IMR-90 (cell line): ENCODE measurements around the gene HSPD1. TPM values are rescaled to one million over a fixed set of nuclear protein-coding genes. Genes with fewer than 3 reads are reported as not detected.

Source experiments
- ATAC-seq: fragments of 200-7000 bp; cut with Tn5 transposase; 2 replicates; pipeline ENCODE4 v1.9.1; 2020; ENCODE audit warnings: low read depth, mild to moderate bottlenecking, moderate library complexity
- BruUV-seq: library from RNA; stranded (reverse); fragments of 400-500 nt; replicated peaks from 2 replicates; lab custom pipeline; 2021; lab: Mats Ljungman, UMichigan
- CTCF ChIA-PET: fragments of 300-600 bp; formaldehyde crosslinking; extraction: SDS; loops from one replicate; lab custom pipeline; 2021; ENCODE audit warnings: antibody characterized with exemption; lab: Yijun Ruan, JAX
- POLR2A ChIA-PET: fragments of 300-600 bp; sonication (Branson Sonifier 250); formaldehyde crosslinking; loops from one replicate; lab custom pipeline; 2022; ENCODE audit warnings: antibody characterized with exemption; ENCODE audit not compliant: unreplicated experiment; lab: Charles Lee
- DNase-seq: peaks from one replicate; pipeline ENCODE4 v3.0.0; 2013
- H2AFZ ChIP-seq: replicated peaks from 2 replicates; pipeline ENCODE3; 2013; ENCODE audit warnings: low read length, mild to moderate bottlenecking; ENCODE audit not compliant: poor library complexity
- H2AK5ac ChIP-seq: 2 replicates; pipeline ENCODE4 v1.6.1; 2013; ENCODE audit warnings: low read depth, low read length, inconsistent platforms
- H2AK9ac ChIP-seq: replicated peaks from 2 replicates; pipeline ENCODE3; 2013; ENCODE audit warnings: mild to moderate bottlenecking, low read depth, low read length, moderate library complexity; ENCODE audit not compliant: poor library complexity
- H2BK120ac ChIP-seq: 2 replicates; pipeline ENCODE4 v1.6.1; 2013; ENCODE audit warnings: low read depth, low read length, inconsistent platforms
- H2BK15ac ChIP-seq: 3 replicates; pipeline ENCODE4 v1.6.1; 2013; ENCODE audit warnings: low read depth, low read length, inconsistent platforms
- H2BK20ac ChIP-seq: 2 replicates; pipeline ENCODE4 v1.6.1; 2013; ENCODE audit warnings: low read depth, mild to moderate bottlenecking, inconsistent platforms, low read length, moderate library complexity
- H2BK5ac ChIP-seq: 2 replicates; pipeline ENCODE4 v1.6.1; 2013; ENCODE audit warnings: mild to moderate bottlenecking, low read depth, low read length, inconsistent platforms; ENCODE audit not compliant: poor library complexity, severe bottlenecking
- H3K14ac ChIP-seq: replicated peaks from 2 replicates; pipeline ENCODE4 v1.6.1; 2013; ENCODE audit warnings: low read depth, low read length, inconsistent platforms
- H3K18ac ChIP-seq: 2 replicates; pipeline ENCODE4 v1.6.1; 2013; ENCODE audit warnings: low read depth, low read length, control low read depth
- H3K23ac ChIP-seq: 2 replicates; pipeline ENCODE4 v1.6.1; 2013; ENCODE audit warnings: low read depth, low read length, inconsistent platforms
- H3K27ac ChIP-seq: 2 replicates; pipeline ENCODE4 v1.5.1; 2013; ENCODE audit warnings: mild to moderate bottlenecking, control low read depth, low read length; ENCODE audit not compliant: insufficient read depth
- H3K27me3 ChIP-seq: 2 replicates; pipeline ENCODE4 v1.6.1; 2013; ENCODE audit warnings: low read length; ENCODE audit not compliant: control insufficient read depth, insufficient read depth
- H3K36me3 ChIP-seq: 2 replicates; pipeline ENCODE4 v1.6.1; 2013; ENCODE audit warnings: low read length, mixed read lengths; ENCODE audit not compliant: control insufficient read depth, insufficient read depth
- H3K4ac ChIP-seq: 2 replicates; pipeline ENCODE4 v1.6.1; 2013; ENCODE audit warnings: low read depth, low read length, inconsistent platforms
- H3K4me1 ChIP-seq: 2 replicates; pipeline ENCODE4 v1.6.1; 2013; ENCODE audit warnings: low read length, mixed read lengths; ENCODE audit not compliant: control insufficient read depth, insufficient read depth
- H3K4me2 ChIP-seq: 2 replicates; pipeline ENCODE4 v1.6.1; 2013; ENCODE audit warnings: low read depth, mild to moderate bottlenecking, control low read depth, low read length, moderate library complexity
- H3K4me3 ChIP-seq: 2 replicates; pipeline ENCODE4 v1.5.1; 2013; ENCODE audit warnings: low read depth, mild to moderate bottlenecking, control low read depth, low read length, moderate library complexity; ENCODE audit not compliant: insufficient read depth
- H3K56ac ChIP-seq: 2 replicates; pipeline ENCODE4 v1.6.1; 2013; ENCODE audit warnings: low read length, inconsistent platforms; ENCODE audit not compliant: insufficient read depth; ENCODE audit errors: extremely low read depth
- H3K79me1 ChIP-seq, 2 experiments: 2 replicates each; pipeline ENCODE4 v1.6.1; 2013; ENCODE audit warnings: low read length in 2 of 2, inconsistent platforms in 1 of 2, low read depth in 1 of 2
- H3K9ac ChIP-seq: 2 replicates; pipeline ENCODE4 v1.6.1; 2013; ENCODE audit warnings: low read depth, low read length, control low read depth
- H3K9me1 ChIP-seq: 2 replicates; pipeline ENCODE4 v1.6.1; 2013; ENCODE audit warnings: low read length, inconsistent platforms; ENCODE audit not compliant: insufficient read depth
- H3K9me3 ChIP-seq: 2 replicates; pipeline ENCODE4 v1.6.1; 2013; ENCODE audit warnings: low read length; ENCODE audit not compliant: control insufficient read depth, insufficient read depth
- H4K20me1 ChIP-seq: 2 replicates; pipeline ENCODE4 v1.6.1; 2013; ENCODE audit warnings: low read length, inconsistent platforms; ENCODE audit not compliant: insufficient read depth
- H4K5ac ChIP-seq: 2 replicates; pipeline ENCODE4 v1.6.1; 2013; ENCODE audit warnings: mild to moderate bottlenecking, low read depth, low read length, control low read depth
- H4K8ac ChIP-seq, 2 experiments: 2 replicates each; pipeline ENCODE4 v1.6.1; 2013; ENCODE audit warnings: low read depth in 2 of 2, low read length in 2 of 2, control low read depth in 1 of 2, inconsistent platforms in 1 of 2
- H4K91ac ChIP-seq: 2 replicates; pipeline ENCODE4 v1.6.1; 2013; ENCODE audit warnings: low read depth, low read length, inconsistent platforms; ENCODE audit not compliant: insufficient read depth
- BHLHE40 ChIP-seq: fragments of 150-350 bp; IDR thresholded peaks from 2 replicates; pipeline ENCODE4 v1.6.1; 2016; ENCODE audit warnings: mild to moderate bottlenecking, low read depth, low read length
- FOS ChIP-seq: fragments of 150-350 bp; IDR thresholded peaks from 2 replicates; pipeline ENCODE4 v1.6.1; 2016; ENCODE audit warnings: low read depth, low read length
- MAFK ChIP-seq: IDR thresholded peaks from 2 replicates; pipeline ENCODE4 v1.6.1; 2012; ENCODE audit warnings: low read depth, low read length, improper control_type of control experiment
- MAZ ChIP-seq: IDR thresholded peaks from 2 replicates; pipeline ENCODE4 v1.6.1; 2012; ENCODE audit warnings: low read depth, mild to moderate bottlenecking, low read length, improper control_type of control experiment, moderate library complexity, borderline replicate concordance
- MXI1 ChIP-seq: IDR thresholded peaks from 2 replicates; pipeline ENCODE4 v1.6.1; 2012; ENCODE audit warnings: low read depth, mild to moderate bottlenecking, low read length, moderate library complexity, borderline replicate concordance
- POLR2A ChIP-seq: IDR thresholded peaks from 2 replicates; pipeline ENCODE4 v1.6.1; 2012; ENCODE audit warnings: mild to moderate bottlenecking, low read depth, low read length
- RCOR1 ChIP-seq: IDR thresholded peaks from 2 replicates; pipeline ENCODE4 v1.6.1; 2012; ENCODE audit warnings: mild to moderate bottlenecking, low read length, improper control_type of control experiment; ENCODE audit not compliant: insufficient replicate concordance
- USF2 ChIP-seq: fragments of 150-350 bp; IDR thresholded peaks from 2 replicates; pipeline ENCODE4 v1.6.1; 2017; ENCODE audit warnings: mild to moderate bottlenecking, antibody characterized with exemption, low read length, low read depth
- WGBS, 2 experiments: methylation state at CpG; one replicate each; pipeline versions ENCODE4 v1.1.5 to v1.1.7; 2013; ENCODE audit warnings: missing lambda C conversion rate in 2 of 2; ENCODE audit not compliant: insufficient read length in 1 of 2; ENCODE audit errors: extremely low coverage in 2 of 2; 5-methylcytosine and 5-hydroxymethylcytosine counted together
- dilution Hi-C: fragments of 300-500 bp; cut with HindIII; formaldehyde crosslinking; loops from one replicate; pipeline ENCODE4 v1.14.3; 2018; ENCODE audit warnings: low sequenced_read_pairs; ENCODE audit not compliant: unreplicated experiment
- in situ Hi-C: fragments of 300-500 bp; cut with MboI; formaldehyde crosslinking; loops from 3 replicates; pipeline ENCODE4 v1.14.3; 2019; ENCODE audit warnings: low sequenced_read_pairs, inconsistent platforms, mixed read lengths
- intact Hi-C: fragments of 100-400 bp; cut with micrococcal nuclease; formaldehyde crosslinking; loops from 2 replicates; pipeline ENCODE4 v1.10.0; 2022
- polyA plus RNA-seq, 3 experiments: library from polyadenylated mRNA; depleted of rRNA; stranded (reverse); fragments of >200 nt; gene quantifications; 2 replicates each; pipeline ENCODE4 v1.2.3, GENCODE V29; 2012; ENCODE audit warnings: low replicate concordance in 1 of 3
- total RNA-seq: library from RNA; depleted of rRNA; stranded (reverse); fragments of >200 nt; gene quantifications from 2 replicates; pipeline ENCODE4 v1.2.3, GENCODE V29; 2012

The HSPD1 gene
- total and polyA plus RNA-seq, 2 of the 4 experiments (the other 2 are of a cell fraction) = 171 TPM

- CTCF ChIA-PET = interaction anchor here (0.6 to 0.7 kb wide), 2 partner anchors 10 to 26 kb away, joined by 3 to 4 read pairs; no protein-coding TSS in a partner anchor
- in situ Hi-C loops = loop anchor here (10.0 kb wide), 1 partner anchor 189 kb away; the partner anchor contains the start of gene MARS2
- no TSS peak for BruUV-seq
These were observed 16.2 kb upstream of the HSPD1 start, which contains the start of gene MOB4 for GRCh38 chr2:197515739-197516392. Gene MOB4, plus strand, starts transcription at chr2:197516066. Its CDS starts 21 bp downstream, at chr2:197516087.

More at GRCh38 chr2:197515739-197516392, 16.2 kb upstream of the HSPD1 start, which contains the start of gene MOB4:
- WGBS, 2 experiments = 2% methylated on average over 30 of the region's 66 CpGs; no CpG with 5 or more reads in 1 of the 2 experiments
- H3K18ac ChIP-seq = peak within 1 kb of the TSS; percentile 36
- H4K8ac ChIP-seq = peak within 1 kb of the TSS; percentile 42 to 87
- peak within 1 kb of the TSS; percentile 92 for H3K9ac ChIP-seq
- peak within 1 kb of the TSS; percentile 2; the same call in 1 of the 3 replicates for H2BK15ac ChIP-seq
- H2BK5ac ChIP-seq = peak within 1 kb of the TSS; percentile 93
- H3K27ac ChIP-seq = peak within 1 kb of the TSS; percentile 93
- peak; percentile 99 for ATAC-seq
- no peak within 1 kb of the TSS for H2BK20ac ChIP-seq
- H4K5ac ChIP-seq = peak within 1 kb of the TSS; percentile 69
- peak within 1 kb of the TSS; percentile 89 for H3K14ac ChIP-seq
- H3K4ac ChIP-seq = peak within 1 kb of the TSS; percentile 90
- peaks cover 4% of the 10 kb centered on the region; the same call in 1 of the 2 replicates for H3K4me1 ChIP-seq
- peak; percentile 93 for DNase-seq
- peak within 1 kb of the TSS; percentile 83 for H3K56ac ChIP-seq
- peak within 1 kb of the TSS; percentile 74 for H2AK5ac ChIP-seq
- peak within 1 kb of the TSS; percentile 83 for H3K4me2 ChIP-seq
- dilution Hi-C loops = no loop called here
- H3K79me1 ChIP-seq = peaks cover 0 to 8% of the 10 kb centered on the region in 2 experiments; a peak in 1 of 4 replicates
- no peaks in the 10 kb centered on the region; the same call in 1 of the 2 replicates for H3K36me3 ChIP-seq
- H3K4me3 ChIP-seq = peak within 1 kb of the TSS; percentile 80
- peak within 1 kb of the TSS; percentile 70 for H4K91ac ChIP-seq
- H4K20me1 ChIP-seq = peaks cover 4% of the 10 kb centered on the region; the same call in 1 of the 2 replicates
- peak within 1 kb of the TSS; percentile 82 for H3K23ac ChIP-seq
- TF ChIP-seq BHLHE40 (peak; percentile 48), RCOR1 (peak; percentile 59), FOS (no peak), MXI1 (peak; percentile 84), MAFK (no peak), POLR2A (peak; percentile 88), MAZ (peak; percentile 81; the same call in 1 of the 2 replicates), USF2 (peak; percentile 60)
- H3K9me3 ChIP-seq = no peaks in the 10 kb centered on the region
- POLR2A ChIA-PET = interaction anchor here (0.6 to 0.7 kb wide), 4 partner anchors 16 to 51 kb away, joined by 3 to 4 read pairs (median 4); partner anchors contain the start of genes HSPD1 and HSPE1
- no peaks in the 10 kb centered on the region for H3K9me1 ChIP-seq
- no peaks in the 10 kb centered on the region for H3K27me3 ChIP-seq
- intact Hi-C loops = loop anchor here (5.0 kb wide), 2 partner anchors 156 to 191 kb away; partner anchors contain the start of gene MARS2
- peak within 1 kb of the TSS; percentile 95 for H2AFZ ChIP-seq
- H2AK9ac ChIP-seq = peak within 1 kb of the TSS; percentile 99
- peak within 1 kb of the TSS; percentile 70 for H2BK120ac ChIP-seq
